Measurements from ENCODE around the gene PLEKHA7. TPM values are rescaled to one million over a fixed set of nuclear protein-coding genes. Genes with fewer than 3 reads are reported as not detected.
A peak's percentile ranks its signal among the peaks of the same experiment; 100 is the strongest.

PLEKHA7 gene
- total RNA-seq, 1 donor from 2014 or later = 37.5 TPM

GRCh38 chr11:16959602-16960001 lies 54.6 kb downstream of the PLEKHA7 start:
- DNase-seq (ENCODE audit: low read depth) = no peak
- TF ChIP-seq CTCF (conservative IDR thresholded peaks at IDR 0.05; ENCODE audit: low read depth, low read length) = no peak
- H3K4me3 ChIP-seq (ENCODE audit: low read depth, low read length) = no peak overlapping the region

GRCh38 chr11:16958833-16959232 lies 55.4 kb downstream of the PLEKHA7 start:
- TF ChIP-seq CTCF (conservative IDR thresholded peaks at IDR 0.05; ENCODE audit: low read depth, low read length) = no peak
- no peak overlapping the region for H3K4me3 ChIP-seq (ENCODE audit: low read depth, low read length)
- no peak for DNase-seq (ENCODE audit: low read depth)

GRCh38 chr11:16956538-16957153 lies 57.6 kb downstream of the PLEKHA7 start:
- no peak for DNase-seq (ENCODE audit: low read depth)
- no peak overlapping the region for H3K4me3 ChIP-seq (ENCODE audit: low read depth, low read length)
- no peak for TF ChIP-seq CTCF (conservative IDR thresholded peaks at IDR 0.05; ENCODE audit: low read depth, low read length)

- no peak for DNase-seq (ENCODE audit: low read depth)
- no peak for TF ChIP-seq CTCF (conservative IDR thresholded peaks at IDR 0.05; ENCODE audit: low read depth, low read length)
- no peak overlapping the region for H3K4me3 ChIP-seq (ENCODE audit: low read depth, low read length)
Observed at GRCh38 chr11:16953663-16954062, 60.6 kb downstream of the PLEKHA7 start.

GRCh38 chr11:16946477-16947282 lies 67.5 kb downstream of the PLEKHA7 start:
- no peak for TF ChIP-seq CTCF (conservative IDR thresholded peaks at IDR 0.05; ENCODE audit: low read depth, low read length)
- DNase-seq (ENCODE audit: low read depth) = no peak
- H3K4me3 ChIP-seq (ENCODE audit: low read depth, low read length) = no peak overlapping the region

- H3K4me3 ChIP-seq (ENCODE audit: low read depth, low read length) = no peak overlapping the region
- DNase-seq (ENCODE audit: low read depth) = no peak
- TF ChIP-seq CTCF (conservative IDR thresholded peaks at IDR 0.05; ENCODE audit: low read depth, low read length) = peak; percentile 88
Observed at GRCh38 chr11:16945671-16946469, 68.3 kb downstream of the PLEKHA7 start.
